K562 (cell line): ENCODE measurements around the gene SIGLEC11. TPM values are rescaled to one million over a fixed set of nuclear protein-coding genes. Genes with fewer than 3 reads are reported as not detected.

ENCODE experiments used
- ARID4B ChIP-seq: sonication (generic); formaldehyde crosslinking; IDR thresholded peaks from 2 replicates; pipeline ENCODE4 v1.8.0; 2022; ENCODE audit warnings: mild to moderate bottlenecking, missing genetic modification reagents
- ATF6 ChIP-seq: sonication (generic); formaldehyde crosslinking; IDR thresholded peaks from 2 replicates; pipeline ENCODE4 v1.4.0; 2020; ENCODE audit warnings: mild to moderate bottlenecking, missing genetic modification reagents
- BACH1 ChIP-seq: fragments of 200-800 bp; sonication (Bioruptor generic); IDR thresholded peaks from 2 replicates; pipeline ENCODE4 v1.6.1; 2016; ENCODE audit warnings: missing genetic modification characterization, missing compliant biosample characterization
- CBX3 ChIP-seq, 2 experiments: IDR thresholded peaks; 1 replicate in 1 of 2; 2 replicates in 1 of 2; pipeline ENCODE4 v1.6.1; 2012; ENCODE audit warnings: inconsistent platforms in 2 of 2, low read length in 2 of 2, borderline replicate concordance in 1 of 2, control low read depth in 1 of 2
- CC2D1A ChIP-seq: fragments of 450-650 bp; IDR thresholded peaks from 2 replicates; pipeline ENCODE4 v1.6.1; 2017; ENCODE audit warnings: mild to moderate bottlenecking
- E2F4 ChIP-seq: sonication (generic); formaldehyde crosslinking; IDR thresholded peaks from 2 replicates; pipeline ENCODE4 v1.8.0; 2022; ENCODE audit warnings: mild to moderate bottlenecking, low read depth, missing genetic modification reagents
- ELF2 ChIP-seq: fragments of 250-450 bp; sonication (Bioruptor Pico); IDR thresholded peaks from 2 replicates; pipeline ENCODE4 v1.5.0; 2021; ENCODE audit warnings: mild to moderate bottlenecking
- NRF1 ChIP-seq, 2 experiments: fragments of 450-650 bp; IDR thresholded peaks in 1 of 2; conservative IDR thresholded peaks in 1 of 2; 2 replicates each; pipeline ENCODE4 v1.6.1; 2014; ENCODE audit warnings: mild to moderate bottlenecking in 2 of 2
- PTRF ChIP-seq: fragments of 450-650 bp; IDR thresholded peaks from 2 replicates; pipeline ENCODE4 v1.6.1; 2016; ENCODE audit warnings: mild to moderate bottlenecking, missing genetic modification characterization, missing compliant biosample characterization
- SAFB ChIP-seq: fragments of 200-400 bp; formaldehyde crosslinking; IDR thresholded peaks from 2 replicates; pipeline ENCODE4 v1.6.1; 2017; ENCODE audit warnings: low read depth, low read length, borderline replicate concordance
- THRA ChIP-seq: fragments of 450-650 bp; IDR thresholded peaks from 2 replicates; pipeline ENCODE4 v1.6.1; 2017; ENCODE audit warnings: mild to moderate bottlenecking, moderate library complexity
- XRCC4 ChIP-seq: IDR thresholded peaks from one replicate; pipeline ENCODE4 v1.6.1; 2011; ENCODE audit not compliant: insufficient read depth, insufficient read length; ENCODE audit errors: extremely low read depth
- ZBTB33 ChIP-seq: sonication (generic); formaldehyde crosslinking; IDR thresholded peaks from 2 replicates; pipeline ENCODE4 v1.8.1; 2023; ENCODE audit warnings: mild to moderate bottlenecking, missing genetic modification reagents
- ZNF354B ChIP-seq: fragments of 250-450 bp; sonication (Bioruptor Pico); IDR thresholded peaks from 2 replicates; pipeline ENCODE4 v1.4.0; 2020
- ZNF431 ChIP-seq: sonication (generic); formaldehyde crosslinking; IDR thresholded peaks from 2 replicates; pipeline ENCODE4 v1.8.0; 2022; ENCODE audit warnings: mild to moderate bottlenecking, missing genetic modification reagents
- polyA plus RNA-seq, 8 experiments: library from polyadenylated mRNA; depleted of rRNA in 4 of 8; stranded (reverse) in 5 of 8; unstranded in 3 of 8; fragments of >200 nt; fragmentation: Nextera tagmentation in 2 of 8; fragmentation: Illumina TruSeq in 1 of 8; extraction: Ambion mirVana in 2 of 8; extraction: Trizol in 1 of 8; gene quantifications; 2 replicates each; pipeline versions ENCODE4 v1.2.1 to v1.2.3, GENCODE V29; 2011 to 2014; ENCODE audit warnings: inconsistent platforms in 1 of 8, missing spikeins in 1 of 8
- total RNA-seq, 7 experiments: library from RNA; depleted of rRNA in 6 of 7; stranded (reverse); fragments of >200 nt in 6 of 7; fragmentation: Illumina TruSeq in 2 of 7; extraction: Trizol in 2 of 7; gene quantifications; 2 replicates each; pipeline versions ENCODE4 v1.2.1 to v1.2.3, GENCODE V29; 2011 to 2021; ENCODE audit warnings: low replicate concordance in 1 of 7

Gene SIGLEC11
- total and polyA plus RNA-seq, 9 of the 15 experiments (the other 6 are each of a cell fraction or from before 2014, with no cell fraction given), result not detected

GRCh38 chr19:49987159-49987698 lies 26.3 kb upstream of the SIGLEC11 start (continued):
- TF ChIP-seq ARID4B (CRISPR knock-in tag) (peak; percentile 100), SAFB (no peak), ATF6 (CRISPR knock-in tag) (peak; percentile 100), XRCC4 (no peak), ZNF354B (CRISPR knock-in tag) (peak; percentile 82), CBX3 (IDR thresholded peaks at IDR 0.05; ENCODE audit: borderline replicate concordance in 1 of 2, low read length in 2 of 2) (peak; percentile 88 to 98), PTRF (tag) (peak; percentile 89), ZNF431 (CRISPR knock-in tag) (peak; percentile 97), ZBTB33 (CRISPR knock-in tag) (peak; percentile 100), E2F4 (CRISPR knock-in tag) (peak; percentile 98), BACH1 (tag) (peak; percentile 97), ELF2 (CRISPR knock-in tag) (peak; percentile 80), NRF1 (conservative IDR thresholded peaks at IDR 0.05 in 1 of 2, IDR thresholded peaks at IDR 0.05 in 1 of 2) (0 out of 4 replicates have a peak, but pooled peaks of 1 of the 2 experiments have one; percentile 24), CC2D1A (peak; percentile 91), THRA (no peak)
